GM23338 (cell line): ENCODE data around the gene TMEM62. TPM values are rescaled to one million over a fixed set of nuclear protein-coding genes. Genes with fewer than 3 reads are reported as not detected.

Experiments used
- CTCF ChIP-seq, 2 experiments: fragments of 200-600 bp in 1 of 2; sonication (generic) in 1 of 2; conservative IDR thresholded peaks; 2 replicates each; pipeline versions ENCODE4 v1.5.1 to v1.6.1; 2016 to 2017; ENCODE audit warnings: antibody characterized with exemption in 2 of 2, low read depth in 2 of 2, mild to moderate bottlenecking in 2 of 2, moderate library complexity in 1 of 2
- ETS1 ChIP-seq: IDR thresholded peaks from 2 replicates; pipeline ENCODE4 v1.6.1; 2016; ENCODE audit warnings: antibody characterized with exemption
- ZNF331 ChIP-seq: fragments of 250-450 bp; sonication (Bioruptor Pico); IDR thresholded peaks from 2 replicates; pipeline ENCODE4 v1.5.0; 2020; ENCODE audit warnings: low read depth, mild to moderate bottlenecking, moderate library complexity
- ZNF462 ChIP-seq: fragments of 250-450 bp; sonication (Bioruptor Pico); IDR thresholded peaks from 2 replicates; pipeline ENCODE4 v1.5.0; 2020; ENCODE audit warnings: mild to moderate bottlenecking, moderate library complexity
- polyA plus RNA-seq: library from polyadenylated mRNA; unstranded; fragments of >200 nt; fragmentation: Nextera tagmentation; extraction: Ambion mirVana; gene quantifications from 2 replicates; pipeline ENCODE4 v1.2.1, GENCODE V29; 2016
- total RNA-seq: library from RNA; depleted of rRNA; stranded (reverse); fragments of >200 nt; shearing (Covaris generic); gene quantifications from 2 replicates; pipeline ENCODE4 v1.2.3, GENCODE V29; 2014

Gene TMEM62
- total and polyA plus RNA-seq, 2 experiments from 2014 or later = 3.4 to 14.3 TPM

- TF ChIP-seq CTCF (conservative IDR thresholded peaks at IDR 0.05; ENCODE audit: low read depth in 2 of 2) = no peak
- no peak for TF ChIP-seq ZNF331
- TF ChIP-seq ETS1 = no peak
- TF ChIP-seq ZNF462 (CRISPR knock-in tag) = no peak
Measured at GRCh38 chr15:43208052-43209002, 74.9 kb downstream of the TMEM62 start (continued).
